Smooth muscle cell (in vitro differentiated cells): ENCODE results near the gene HMGA1. TPM values are rescaled to one million over a fixed set of nuclear protein-coding genes. Genes with fewer than 3 reads are reported as not detected.

Experiments used
- DNase-seq: peaks from one replicate; lab custom pipeline; 2025; ENCODE audit not compliant: unreplicated experiment; lab: John Stamatoyannopoulos, UW
- H2AFZ ChIP-seq: fragments of 200-600 bp; sonication (generic); 2 replicates; pipeline ENCODE4 v1.6.0; 2016; ENCODE audit warnings: antibody characterized with exemption, low read depth, mild to moderate bottlenecking
- H3F3A ChIP-seq: fragments of 200-600 bp; sonication (generic); 2 replicates; pipeline ENCODE4 v1.6.0; 2017; ENCODE audit warnings: antibody characterized with exemption, low read depth
- H3K27ac ChIP-seq: fragments of 200-600 bp; sonication (generic); 2 replicates; pipeline ENCODE4 v1.5.1; 2016; ENCODE audit warnings: low read depth, mild to moderate bottlenecking
- H3K27me3 ChIP-seq: fragments of 200-600 bp; sonication (generic); 2 replicates; pipeline ENCODE4 v1.6.1; 2016; ENCODE audit warnings: low read depth, mild to moderate bottlenecking
- H3K36me3 ChIP-seq: fragments of 200-600 bp; sonication (generic); 2 replicates; pipeline ENCODE4 v1.5.1; 2016; ENCODE audit warnings: low read depth
- H3K4me1 ChIP-seq: fragments of 200-600 bp; sonication (generic); 2 replicates; pipeline ENCODE4 v1.5.1; 2016; ENCODE audit warnings: low read depth
- H3K4me2 ChIP-seq: fragments of 200-600 bp; sonication (generic); 2 replicates; pipeline ENCODE4 v1.6.0; 2016; ENCODE audit warnings: mild to moderate bottlenecking
- H3K4me3 ChIP-seq: fragments of 200-600 bp; sonication (generic); 2 replicates; pipeline ENCODE4 v1.5.1; 2016; ENCODE audit warnings: mild to moderate bottlenecking
- H3K79me2 ChIP-seq: fragments of 200-600 bp; sonication (generic); 2 replicates; pipeline ENCODE4 v1.6.0; 2016; ENCODE audit warnings: low read depth, mild to moderate bottlenecking
- H3K9ac ChIP-seq: fragments of 200-600 bp; sonication (generic); 2 replicates; pipeline ENCODE4 v1.6.0; 2016; ENCODE audit warnings: low read depth
- H3K9me3 ChIP-seq: fragments of 200-600 bp; sonication (generic); replicated peaks from 2 replicates; pipeline ENCODE4 v1.5.1; 2016; ENCODE audit warnings: low read depth
- H4K20me1 ChIP-seq: fragments of 200-600 bp; sonication (generic); 2 replicates; pipeline ENCODE4 v1.6.0; 2016; ENCODE audit warnings: low read depth
- CTCF ChIP-seq: fragments of 200-600 bp; sonication (generic); IDR thresholded peaks from 2 replicates; pipeline ENCODE4 v1.5.1; 2017; ENCODE audit warnings: borderline replicate concordance, mild to moderate bottlenecking, antibody characterized with exemption; ENCODE audit not compliant: insufficient read depth, poor library complexity, severe bottlenecking
- WGBS: methylation state at CpG from one replicate; pipeline ENCODE4 v1.1.7; 2016; ENCODE audit warnings: low lambda C conversion rate; 5-methylcytosine and 5-hydroxymethylcytosine counted together
- polyA plus RNA-seq: library from polyadenylated mRNA; unstranded; fragments of >200 nt; fragmentation: Nextera tagmentation; extraction: Ambion mirVana; gene quantifications from 2 replicates; pipeline ENCODE4 v1.2.1, GENCODE V29; 2016
- total RNA-seq: library from RNA; depleted of rRNA; stranded (reverse); fragments of >200 nt; gene quantifications from 2 replicates; pipeline ENCODE4 v1.2.3, GENCODE V29; 2014

HMGA1 gene
- total and polyA plus RNA-seq, 2 experiments from 2014 or later = 41.8 to 69.9 TPM

DNA sequence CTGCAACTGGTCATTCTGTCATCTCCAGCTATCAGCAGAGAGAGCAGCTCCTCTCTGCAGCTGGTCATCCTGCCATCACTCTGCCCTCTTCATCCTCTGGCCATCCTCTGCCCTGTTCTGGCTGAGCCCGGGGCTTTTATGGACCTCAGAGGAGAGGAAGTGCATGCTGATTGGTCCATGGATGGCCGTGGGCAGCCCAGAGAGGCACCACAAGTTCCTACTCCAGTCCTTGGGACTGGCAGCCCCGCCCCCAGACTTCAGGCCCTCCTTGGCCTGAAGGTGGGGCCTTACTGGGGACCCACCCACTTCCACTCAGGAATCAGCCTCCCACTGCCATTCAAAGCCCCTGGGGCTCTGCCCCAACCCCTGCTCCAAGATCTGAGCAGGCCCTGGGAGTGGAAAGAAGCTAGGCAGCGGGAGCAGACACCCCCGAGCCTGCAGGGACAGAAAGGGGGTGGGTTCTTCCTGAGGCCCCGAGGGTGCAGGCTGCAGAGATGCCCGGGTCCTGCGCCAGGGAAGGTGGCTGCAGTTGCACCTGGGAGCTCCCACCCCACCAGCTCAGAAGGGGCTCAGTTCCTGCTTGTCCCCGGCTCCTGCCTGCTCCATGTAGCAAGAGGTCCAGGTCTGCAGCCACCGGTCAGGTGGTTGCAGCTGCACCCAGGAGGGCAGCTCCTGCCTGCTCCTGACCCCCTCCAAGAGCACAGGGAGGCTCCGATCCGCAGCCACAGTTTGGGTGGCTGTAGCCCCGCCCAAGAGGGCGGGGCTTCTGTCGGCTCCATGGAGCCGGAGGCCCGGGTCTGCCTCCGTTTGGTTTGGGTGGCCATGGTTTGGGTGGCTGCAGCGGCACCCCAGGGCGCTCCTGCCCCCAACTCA is 34.1 kb upstream of the HMGA1 start:
- WGBS = 70% methylated on average over 20 of the region's 20 CpGs
- H3K4me2 ChIP-seq = no peak overlapping the region
- no peaks in the 10 kb centered on the region for H3F3A ChIP-seq
- H3K36me3 ChIP-seq = no peaks in the 10 kb centered on the region
- no peak for TF ChIP-seq CTCF
- no peaks in the 10 kb centered on the region for H3K27me3 ChIP-seq
- H4K20me1 ChIP-seq = no peaks in the 10 kb centered on the region
- no peaks in the 10 kb centered on the region for H3K9me3 ChIP-seq
- DNase-seq = no peak
- no peak overlapping the region for H2AFZ ChIP-seq
- H3K9ac ChIP-seq = no peak overlapping the region
- no peak overlapping the region for H3K27ac ChIP-seq
- H3K79me2 ChIP-seq = no peaks in the 10 kb centered on the region
- H3K4me1 ChIP-seq = no peaks in the 10 kb centered on the region
- H3K4me3 ChIP-seq = no peak overlapping the region

DNA sequence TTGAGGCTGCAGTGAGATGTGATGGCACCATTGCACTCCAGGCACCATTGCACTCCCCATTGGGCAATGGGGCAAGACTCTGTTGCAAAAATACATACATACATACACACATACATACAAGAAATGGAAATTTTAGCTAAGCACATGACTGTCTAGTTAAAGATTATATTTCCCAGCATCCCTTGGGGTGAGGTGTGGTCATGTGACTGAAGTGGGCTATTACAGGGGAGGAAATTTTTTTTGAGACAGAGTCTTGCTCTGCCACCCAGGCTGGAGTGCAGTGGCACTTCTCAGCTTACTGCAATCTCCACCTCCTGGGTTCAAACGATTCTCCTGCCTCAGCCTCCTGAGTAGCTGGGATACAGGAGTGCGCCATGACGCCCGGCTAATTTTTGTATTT is 32.0 kb upstream of the HMGA1 start:
- Histone ChIP-seq H3K4me2 (no peak overlapping the region), H3K9ac (no peak overlapping the region), H3K4me1 (no peaks in the 10 kb centered on the region), H3K27me3 (no peaks in the 10 kb centered on the region), H3K9me3 (no peaks in the 10 kb centered on the region), H3K36me3 (no peaks in the 10 kb centered on the region), H3K4me3 (no peak overlapping the region), H3F3A (no peaks in the 10 kb centered on the region), H3K79me2 (no peaks in the 10 kb centered on the region), H3K27ac (no peak overlapping the region), H4K20me1 (no peaks in the 10 kb centered on the region), H2AFZ (no peak overlapping the region)
- DNase-seq = no peak
- 98% methylated on average over 4 of the region's 4 CpGs for WGBS
- TF ChIP-seq CTCF = no peak

GRCh38 chr6:34205466-34205865 is 31.2 kb upstream of the HMGA1 start:
- H4K20me1 ChIP-seq = no peaks in the 10 kb centered on the region
- no peaks in the 10 kb centered on the region for H3K27me3 ChIP-seq
- H3K27ac ChIP-seq = no peak overlapping the region
- DNase-seq = no peak
- H3K79me2 ChIP-seq = no peaks in the 10 kb centered on the region
- no peak overlapping the region for H3K9ac ChIP-seq
- H3K36me3 ChIP-seq = no peaks in the 10 kb centered on the region
- no peaks in the 10 kb centered on the region for H3K4me1 ChIP-seq
- 93% methylated on average over 3 of the region's 3 CpGs for WGBS
- H3K4me2 ChIP-seq = no peak overlapping the region
- no peaks in the 10 kb centered on the region for H3F3A ChIP-seq
- H2AFZ ChIP-seq = no peak overlapping the region
- no peak overlapping the region for H3K4me3 ChIP-seq
- no peak for TF ChIP-seq CTCF
- H3K9me3 ChIP-seq = no peaks in the 10 kb centered on the region

DNA sequence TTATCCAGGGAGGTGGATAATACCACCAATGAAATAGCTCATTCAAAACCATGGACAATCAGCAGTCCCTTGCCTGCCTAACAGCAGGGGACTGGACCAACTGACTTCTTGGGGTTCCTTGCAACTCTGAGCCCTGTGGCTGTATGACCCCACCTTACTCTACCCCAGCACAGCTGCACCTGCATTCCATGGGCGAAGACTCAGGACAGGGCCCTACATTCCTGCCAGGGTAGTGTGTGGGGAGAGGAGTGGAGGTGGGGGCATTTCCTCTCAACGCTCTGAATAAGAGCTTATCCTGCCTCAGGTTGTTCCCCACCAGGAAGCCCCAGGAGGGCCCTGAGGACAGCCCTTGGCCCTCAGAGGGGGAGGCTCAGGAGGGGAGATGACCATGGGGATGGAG is 30.8 kb upstream of the HMGA1 start:
- no peak for TF ChIP-seq CTCF
- no peak for DNase-seq
- WGBS = 94% methylated on average over 2 of the region's 2 CpGs
- no peaks in the 10 kb centered on the region for H3K79me2 ChIP-seq
- H4K20me1 ChIP-seq = no peaks in the 10 kb centered on the region
- no peak overlapping the region for H3K9ac ChIP-seq
- no peaks in the 10 kb centered on the region for H3F3A ChIP-seq
- H3K27me3 ChIP-seq = no peaks in the 10 kb centered on the region
- H3K4me1 ChIP-seq = no peaks in the 10 kb centered on the region
- H3K4me2 ChIP-seq = no peak overlapping the region
- no peak overlapping the region for H3K27ac ChIP-seq
- H3K9me3 ChIP-seq = no peaks in the 10 kb centered on the region
- no peaks in the 10 kb centered on the region for H3K36me3 ChIP-seq
- H2AFZ ChIP-seq = no peak overlapping the region
- no peak overlapping the region for H3K4me3 ChIP-seq
